22Rv1 (cell line): Measurements from ENCODE around the gene PSMD5.

Experiments
- H3K27ac ChIP-seq: fragments of 450-650 bp; 2 replicates; pipeline ENCODE4 v1.5.1; 2017
- ZFX ChIP-seq: fragments of 450-650 bp; IDR thresholded peaks from 2 replicates; pipeline ENCODE4 v1.6.1; 2017; ENCODE audit warnings: antibody characterized with exemption, borderline replicate concordance
- TF ChIP-seq, protein P1 (sequence below): fragments of 450-650 bp; IDR thresholded peaks from 2 replicates; pipeline ENCODE4 v1.5.1; 2017; ENCODE audit warnings: mild to moderate bottlenecking

PSMD5 gene

DNA sequence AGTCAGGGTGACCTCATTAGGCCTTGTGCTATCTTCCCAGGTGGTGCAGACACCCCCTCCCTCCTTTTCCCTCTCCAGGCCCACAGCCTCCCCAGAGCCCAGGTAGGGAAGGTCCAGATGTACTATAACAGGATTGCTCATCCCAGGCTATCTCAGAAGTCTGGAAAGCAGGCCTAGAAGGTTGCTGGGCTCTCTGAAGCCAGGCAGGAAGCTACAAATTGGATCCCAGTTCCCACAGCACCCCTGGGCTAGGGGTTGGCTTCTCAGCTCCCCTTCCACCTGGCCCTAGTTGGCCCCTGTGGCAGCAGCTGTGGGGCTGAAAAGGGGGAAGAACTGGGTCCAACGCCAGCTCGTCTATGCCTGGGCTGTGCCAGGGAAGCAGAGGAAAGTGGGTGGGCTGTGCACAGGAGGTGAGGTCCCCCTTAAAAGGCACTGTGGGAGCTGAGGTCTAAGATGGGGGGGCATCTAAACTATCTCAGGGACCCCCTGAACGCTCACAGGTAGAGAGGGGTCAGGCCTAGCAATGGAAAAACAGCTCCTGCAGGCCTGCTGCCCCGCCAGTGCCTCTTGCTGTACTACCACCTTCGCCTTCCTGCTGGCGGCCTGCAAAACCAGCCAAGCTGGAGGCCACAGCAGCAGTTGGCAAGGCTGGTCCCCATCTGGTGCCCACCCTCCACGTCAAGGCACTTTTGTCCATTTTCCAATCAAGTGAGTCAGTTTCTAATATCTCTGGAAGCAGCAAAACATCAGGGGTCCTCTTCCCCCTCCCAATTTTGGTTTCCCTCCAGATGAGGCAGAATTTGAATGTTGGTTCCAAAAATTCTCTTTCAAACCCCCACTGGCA lies 13.3 kb upstream of the PSMD5 start:
- no peak overlapping the region for H3K27ac ChIP-seq
- TF ChIP-seq, protein P1, sequence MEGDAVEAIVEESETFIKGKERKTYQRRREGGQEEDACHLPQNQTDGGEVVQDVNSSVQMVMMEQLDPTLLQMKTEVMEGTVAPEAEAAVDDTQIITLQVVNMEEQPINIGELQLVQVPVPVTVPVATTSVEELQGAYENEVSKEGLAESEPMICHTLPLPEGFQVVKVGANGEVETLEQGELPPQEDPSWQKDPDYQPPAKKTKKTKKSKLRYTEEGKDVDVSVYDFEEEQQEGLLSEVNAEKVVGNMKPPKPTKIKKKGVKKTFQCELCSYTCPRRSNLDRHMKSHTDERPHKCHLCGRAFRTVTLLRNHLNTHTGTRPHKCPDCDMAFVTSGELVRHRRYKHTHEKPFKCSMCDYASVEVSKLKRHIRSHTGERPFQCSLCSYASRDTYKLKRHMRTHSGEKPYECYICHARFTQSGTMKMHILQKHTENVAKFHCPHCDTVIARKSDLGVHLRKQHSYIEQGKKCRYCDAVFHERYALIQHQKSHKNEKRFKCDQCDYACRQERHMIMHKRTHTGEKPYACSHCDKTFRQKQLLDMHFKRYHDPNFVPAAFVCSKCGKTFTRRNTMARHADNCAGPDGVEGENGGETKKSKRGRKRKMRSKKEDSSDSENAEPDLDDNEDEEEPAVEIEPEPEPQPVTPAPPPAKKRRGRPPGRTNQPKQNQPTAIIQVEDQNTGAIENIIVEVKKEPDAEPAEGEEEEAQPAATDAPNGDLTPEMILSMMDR, result no peak
- no peak for TF ChIP-seq ZFX

DNA sequence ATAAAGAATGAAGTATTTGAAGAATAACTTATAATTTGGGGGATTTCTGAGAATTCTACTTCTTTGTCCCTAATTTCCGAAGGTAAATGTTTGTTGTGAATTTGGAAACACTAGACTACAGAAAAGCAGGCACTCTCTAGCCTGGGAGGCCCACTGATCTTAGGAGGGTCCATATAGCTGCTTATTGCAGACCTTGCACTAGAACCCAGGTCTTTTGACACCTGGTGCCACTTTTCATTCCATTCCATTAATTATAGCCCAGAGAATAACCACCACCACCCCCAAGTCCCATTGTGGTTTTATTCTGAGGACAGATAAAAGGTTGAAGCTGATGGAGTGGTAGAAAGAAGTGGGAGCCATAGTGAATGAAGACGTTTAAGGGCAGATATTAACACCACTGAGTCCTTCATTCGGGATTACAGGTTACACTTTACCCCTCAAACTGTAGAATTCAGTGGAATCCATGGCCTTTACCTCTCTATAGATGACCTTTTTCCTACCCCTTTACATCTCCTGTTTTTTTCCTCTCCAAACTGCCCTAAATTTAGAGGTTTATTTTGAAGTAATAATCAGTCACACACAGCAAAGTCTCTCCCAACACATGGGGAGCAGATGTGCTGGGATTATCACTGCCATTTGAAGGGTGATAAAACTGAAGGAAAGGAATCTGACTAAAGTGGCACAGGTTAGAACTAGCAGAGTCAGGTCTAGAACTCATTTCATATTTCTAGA lies 12.0 kb upstream of the PSMD5 start:
- no peak for TF ChIP-seq ZFX
- TF ChIP-seq, protein P1, result no peak
- H3K27ac ChIP-seq, result no peak overlapping the region

DNA sequence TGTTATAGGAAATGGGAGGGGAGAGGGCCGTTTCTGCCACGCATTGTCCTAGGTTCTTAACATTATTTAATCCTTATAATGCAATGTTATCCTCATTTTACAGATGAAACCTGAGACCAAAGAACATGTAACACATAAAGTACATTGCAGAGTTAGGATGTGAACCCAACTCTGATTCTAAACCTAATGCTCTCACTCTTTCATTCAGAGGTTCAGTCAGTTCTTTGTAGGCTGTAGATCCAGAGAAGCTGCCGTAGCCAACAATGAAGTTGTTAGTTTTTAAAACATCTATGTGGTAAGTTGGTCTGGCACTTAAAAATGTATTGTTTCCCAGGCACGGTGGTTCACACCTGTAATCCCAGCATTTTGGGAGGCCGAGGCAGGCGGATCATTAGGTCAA lies 10.5 kb upstream of the PSMD5 start:
- H3K27ac ChIP-seq, result no peak overlapping the region
- TF ChIP-seq, protein P1, result no peak
- no peak for TF ChIP-seq ZFX

DNA sequence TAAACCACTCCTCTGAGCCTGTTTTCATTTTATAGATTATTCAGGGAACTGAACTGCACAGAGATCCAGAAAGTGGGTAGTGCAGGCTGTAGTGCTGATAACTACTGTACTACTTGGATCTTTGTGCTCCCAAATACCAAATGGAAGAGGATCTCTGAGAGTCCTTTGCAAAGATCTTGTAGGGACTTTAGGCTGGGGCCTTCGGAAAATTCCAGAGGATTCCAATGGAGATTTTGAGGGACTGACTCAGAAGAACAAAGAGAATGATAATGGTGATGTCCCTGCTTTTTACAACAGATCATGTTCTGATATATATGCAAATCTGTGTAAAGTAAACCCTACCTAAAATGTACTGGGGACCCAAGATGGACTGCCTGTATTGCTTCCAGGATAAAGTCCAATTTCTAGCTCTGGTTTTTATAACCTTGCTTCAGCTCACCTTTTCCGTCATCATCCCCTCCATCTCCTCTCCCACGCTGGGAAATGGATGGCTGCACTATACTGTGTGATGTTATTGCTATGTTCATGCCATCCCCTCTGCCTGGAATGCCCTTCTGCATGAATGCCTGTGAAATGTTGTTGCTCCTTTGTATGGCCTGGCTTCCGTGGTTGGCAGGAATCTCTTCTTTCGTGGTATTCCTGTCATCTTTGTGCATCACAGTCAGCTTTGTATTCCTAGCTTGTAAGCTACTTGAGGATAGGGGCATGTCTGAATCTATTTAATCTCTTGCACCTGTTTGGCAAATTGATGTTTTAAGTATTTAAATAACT lies 9.7 kb upstream of the PSMD5 start:
- no peak overlapping the region for H3K27ac ChIP-seq
- TF ChIP-seq, protein P1, result no peak
- TF ChIP-seq ZFX, result no peak

DNA sequence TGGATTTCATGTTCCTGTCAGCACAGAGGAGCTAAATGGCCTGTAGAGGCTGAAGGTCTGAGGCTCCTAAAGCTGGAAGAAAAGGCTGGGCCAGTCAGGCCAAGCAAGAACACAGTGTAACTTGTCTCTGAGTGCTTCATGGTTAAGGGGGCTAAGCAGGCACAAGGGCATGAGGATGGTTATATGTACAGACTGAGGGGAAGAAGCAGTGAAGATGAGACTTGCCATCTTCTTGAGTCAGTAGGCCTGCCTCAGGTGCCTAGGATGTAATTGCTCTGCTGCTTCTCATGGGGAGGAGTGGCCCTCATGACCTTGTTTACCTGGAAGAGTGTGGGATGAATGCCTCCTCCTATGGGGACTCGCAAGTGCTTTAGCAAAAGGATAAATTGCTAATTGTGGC lies 8.7 kb upstream of the PSMD5 start:
- H3K27ac ChIP-seq, result no peak overlapping the region
- TF ChIP-seq, protein P1, result no peak
- no peak for TF ChIP-seq ZFX

DNA sequence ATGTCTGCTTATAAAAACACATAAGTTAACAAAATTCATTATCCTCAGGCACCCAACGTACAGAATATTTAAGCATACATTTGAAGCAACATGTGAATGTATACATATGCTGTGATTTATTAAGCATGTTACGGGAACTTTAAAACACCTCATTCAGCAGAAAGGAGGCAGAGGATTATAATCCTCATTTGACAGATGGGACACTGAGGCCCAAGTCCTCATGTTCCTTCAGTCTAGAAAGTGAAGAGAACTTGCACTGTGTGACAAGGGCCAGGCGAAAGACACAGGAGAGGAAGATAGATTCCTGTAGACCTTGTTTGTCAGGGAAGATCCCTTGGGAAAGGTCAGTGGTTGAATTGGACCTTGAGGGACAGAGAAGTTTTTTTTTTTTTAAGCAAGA lies 7.6 kb upstream of the PSMD5 start:
- no peak overlapping the region for H3K27ac ChIP-seq
- TF ChIP-seq, protein P1, result no peak
- TF ChIP-seq ZFX, result no peak
